Epithelial cell of proximal tubule (primary cell): ENCODE measurements around the gene EIF4E1B. TPM values are rescaled to one million over a fixed set of nuclear protein-coding genes. Genes with fewer than 3 reads are reported as not detected.

ENCODE experiments used
- DNase-seq: peaks from one replicate; pipeline ENCODE4 v3.0.0-alpha.2; 2011; ENCODE audit warnings: low read depth
- H3K4me3 ChIP-seq: 2 replicates; pipeline ENCODE4 v1.5.1; 2011; ENCODE audit warnings: low read depth, mild to moderate bottlenecking, low read length
- total RNA-seq: library from RNA; depleted of rRNA; stranded (reverse); fragments of >200 nt; gene quantifications from 2 replicates; pipeline ENCODE4 v1.2.3, GENCODE V29; 2015
- TF ChIP-seq, protein P1 (sequence below): conservative IDR thresholded peaks from 2 replicates; pipeline ENCODE4 v1.5.1; 2012; ENCODE audit warnings: low read depth, mild to moderate bottlenecking, low read length

Gene EIF4E1B
- total RNA-seq, 1 donor from 2014 or later: not detected

DNA sequence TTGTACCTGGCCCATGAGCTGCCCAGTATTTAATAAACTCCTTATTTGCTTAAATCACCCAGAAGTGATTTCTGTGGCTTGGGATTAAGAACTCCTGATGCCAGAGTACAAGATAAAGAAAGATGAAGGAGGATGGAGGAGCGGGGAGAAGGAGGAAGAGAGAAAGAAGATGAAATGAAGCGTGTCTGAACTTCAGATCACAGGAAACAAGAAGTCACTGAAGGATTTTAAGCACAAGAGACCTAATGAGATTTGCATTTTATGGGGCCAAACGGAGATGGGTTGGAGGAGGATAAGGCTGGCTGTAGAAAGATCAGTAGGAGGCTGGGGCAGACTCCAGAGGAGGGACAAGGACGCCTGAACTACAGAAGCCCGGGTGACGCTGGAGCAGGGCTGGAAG is 3.1 kb downstream of the EIF4E1B start:
- H3K4me3 ChIP-seq: no peak overlapping the region
- TF ChIP-seq, protein P1, sequence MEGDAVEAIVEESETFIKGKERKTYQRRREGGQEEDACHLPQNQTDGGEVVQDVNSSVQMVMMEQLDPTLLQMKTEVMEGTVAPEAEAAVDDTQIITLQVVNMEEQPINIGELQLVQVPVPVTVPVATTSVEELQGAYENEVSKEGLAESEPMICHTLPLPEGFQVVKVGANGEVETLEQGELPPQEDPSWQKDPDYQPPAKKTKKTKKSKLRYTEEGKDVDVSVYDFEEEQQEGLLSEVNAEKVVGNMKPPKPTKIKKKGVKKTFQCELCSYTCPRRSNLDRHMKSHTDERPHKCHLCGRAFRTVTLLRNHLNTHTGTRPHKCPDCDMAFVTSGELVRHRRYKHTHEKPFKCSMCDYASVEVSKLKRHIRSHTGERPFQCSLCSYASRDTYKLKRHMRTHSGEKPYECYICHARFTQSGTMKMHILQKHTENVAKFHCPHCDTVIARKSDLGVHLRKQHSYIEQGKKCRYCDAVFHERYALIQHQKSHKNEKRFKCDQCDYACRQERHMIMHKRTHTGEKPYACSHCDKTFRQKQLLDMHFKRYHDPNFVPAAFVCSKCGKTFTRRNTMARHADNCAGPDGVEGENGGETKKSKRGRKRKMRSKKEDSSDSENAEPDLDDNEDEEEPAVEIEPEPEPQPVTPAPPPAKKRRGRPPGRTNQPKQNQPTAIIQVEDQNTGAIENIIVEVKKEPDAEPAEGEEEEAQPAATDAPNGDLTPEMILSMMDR: no peak
- DNase-seq: no peak

DNA sequence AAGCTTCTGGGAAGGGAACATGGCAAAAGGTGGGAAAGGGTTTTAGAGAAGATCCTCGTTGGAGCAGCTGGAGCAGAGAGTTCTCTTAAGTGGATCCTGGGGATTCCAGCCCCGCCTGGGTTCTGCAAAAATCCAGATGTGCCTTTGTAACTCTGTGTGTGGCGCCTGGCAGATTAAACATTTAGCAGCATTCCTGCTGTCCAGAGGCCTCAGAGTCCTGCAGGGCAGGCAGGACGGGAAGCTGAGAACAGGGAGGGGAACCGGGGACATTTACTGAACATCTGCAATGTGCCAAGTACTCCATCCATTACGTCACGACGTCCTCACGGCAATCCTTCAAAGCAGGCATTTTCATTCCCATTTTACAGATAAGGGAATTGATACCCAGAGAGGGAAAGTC is 6.0 kb downstream of the EIF4E1B start:
- TF ChIP-seq, protein P1: no peak
- no peak for DNase-seq
- no peak overlapping the region for H3K4me3 ChIP-seq

DNA sequence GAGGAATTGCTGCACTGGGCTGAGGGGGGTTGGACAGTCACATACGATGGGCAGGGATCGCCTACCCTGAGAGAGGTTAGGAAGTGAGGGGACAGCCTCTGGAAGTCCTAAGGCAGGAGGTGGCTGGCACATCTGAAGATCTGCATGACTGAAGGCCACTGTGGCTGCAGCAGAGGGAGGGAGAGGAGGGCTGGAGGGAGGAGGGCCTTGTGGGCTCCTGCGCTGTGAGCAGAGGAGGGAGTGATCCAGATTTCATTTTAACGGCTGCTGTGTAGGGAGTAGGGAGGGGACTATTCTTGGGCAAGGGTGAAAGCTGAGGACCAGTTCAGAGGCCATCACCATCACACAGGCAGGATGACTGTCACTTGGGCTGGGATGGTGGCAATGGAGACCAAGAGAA is 7.1 kb downstream of the EIF4E1B start:
- TF ChIP-seq, protein P1: no peak
- DNase-seq: no peak
- H3K4me3 ChIP-seq: no peak overlapping the region

DNA sequence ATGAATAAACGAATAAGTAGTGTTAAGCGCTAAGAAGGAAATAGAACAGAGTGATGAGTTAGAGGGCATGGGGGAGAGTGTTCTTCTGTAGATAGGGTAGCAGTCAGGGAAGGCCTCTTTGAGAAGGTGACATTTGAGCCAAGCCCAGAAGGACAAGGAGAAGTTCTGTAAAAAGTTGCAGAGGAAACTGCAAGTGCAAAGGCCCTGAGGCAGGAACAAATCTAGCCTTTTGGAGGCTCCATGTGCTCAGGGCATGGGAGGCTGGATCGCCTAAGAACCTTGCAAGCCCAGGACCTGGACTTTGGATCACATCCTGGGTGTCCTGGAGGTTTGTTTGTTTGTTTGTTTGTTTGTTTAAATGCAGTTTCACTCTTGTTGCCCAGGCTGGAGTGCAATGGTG is 8.0 kb downstream of the EIF4E1B start:
- H3K4me3 ChIP-seq: no peak overlapping the region
- TF ChIP-seq, protein P1: no peak
- DNase-seq: no peak

DNA sequence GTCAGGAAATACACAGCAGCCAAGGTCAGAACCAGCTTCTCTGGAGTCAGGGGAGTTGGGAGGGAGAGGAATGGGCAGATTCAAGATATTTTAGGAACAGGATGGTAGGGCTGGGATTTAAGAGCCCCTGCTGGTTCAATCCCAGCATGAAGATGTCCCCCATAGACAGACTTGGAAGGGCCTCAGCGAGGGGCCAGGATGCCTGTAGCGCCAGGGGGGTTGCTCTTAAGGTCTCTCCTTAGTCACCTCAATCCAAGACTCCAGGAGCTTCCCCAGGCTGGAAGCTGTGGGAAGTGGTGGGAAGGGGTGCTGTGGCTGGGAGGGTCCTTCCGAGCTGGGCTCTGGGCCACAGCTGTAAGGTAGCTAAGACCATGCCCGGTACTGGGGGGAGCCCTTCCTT is 8.7 kb downstream of the EIF4E1B start:
- DNase-seq: no peak
- H3K4me3 ChIP-seq: no peak overlapping the region
- TF ChIP-seq, protein P1: no peak

DNA sequence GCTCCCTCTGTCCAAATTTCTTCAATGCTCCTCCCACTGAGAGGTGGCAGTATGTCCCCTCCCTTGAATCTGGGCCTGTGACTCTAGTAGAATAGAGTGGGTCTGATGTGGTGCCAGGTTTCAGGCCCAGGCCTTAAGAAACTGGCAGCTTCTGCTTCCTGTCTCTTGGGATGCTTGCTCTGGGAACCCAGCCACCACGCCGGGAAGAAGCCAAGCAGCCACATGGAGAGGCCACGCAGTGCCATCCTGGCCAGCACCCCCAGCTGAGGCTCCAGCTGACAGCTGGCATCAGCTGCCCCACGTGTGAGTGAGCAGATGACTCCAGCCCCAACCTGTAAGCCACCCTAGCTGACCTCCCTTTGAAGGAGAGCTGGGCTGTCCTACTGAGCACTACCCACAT is 9.5 kb downstream of the EIF4E1B start:
- TF ChIP-seq, protein P1: no peak
- DNase-seq: no peak
- no peak overlapping the region for H3K4me3 ChIP-seq

DNA sequence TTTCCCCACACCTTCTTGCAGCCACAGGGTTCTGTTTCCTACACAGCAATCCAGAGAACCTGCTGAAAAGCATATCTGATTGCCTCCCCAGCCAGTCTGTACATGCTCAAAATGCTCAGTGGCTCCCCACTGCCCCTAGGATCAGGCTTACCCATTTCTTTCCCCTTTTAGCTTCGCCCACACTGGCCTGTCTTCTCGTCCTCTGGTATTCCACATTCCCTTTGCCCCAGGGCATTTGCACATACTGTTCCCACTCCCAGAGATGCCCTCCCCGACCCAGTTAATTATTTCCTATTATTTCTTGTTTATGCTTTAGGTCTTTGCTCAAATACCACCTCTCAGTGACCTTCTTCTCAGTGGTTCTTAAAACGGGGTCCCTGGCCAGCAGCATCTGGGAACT is 10.1 kb downstream of the EIF4E1B start:
- no peak for DNase-seq
- TF ChIP-seq, protein P1: no peak
- no peak overlapping the region for H3K4me3 ChIP-seq
